GM21576 (cell line): ENCODE data around the gene PAX6.

Experiments
- ATAC-seq: cut with Tn5 transposase; IDR thresholded peaks from one replicate; pipeline ENCODE4 v1.9.1; 2021; ENCODE audit warnings: mild to moderate bottlenecking, moderate library complexity; ENCODE audit not compliant: unreplicated experiment

PAX6 gene

GRCh38 chr11:31822927-31823643 lies 12.0 kb upstream of the PAX6 start:
- no peak for ATAC-seq

- no peak for ATAC-seq
Measured at GRCh38 chr11:31822175-31822926, 11.2 kb upstream of the PAX6 start.

- no peak for ATAC-seq
Measured at GRCh38 chr11:31821766-31822165, 10.6 kb upstream of the PAX6 start.

- no peak for ATAC-seq
Measured at GRCh38 chr11:31821235-31821764, 10.2 kb upstream of the PAX6 start.

- no peak for ATAC-seq
Measured at GRCh38 chr11:31820438-31820818, 9.3 kb upstream of the PAX6 start.

- no peak for ATAC-seq
Measured at GRCh38 chr11:31819621-31820437, 8.7 kb upstream of the PAX6 start.

GRCh38 chr11:31818874-31819331 lies 7.8 kb upstream of the PAX6 start:
- ATAC-seq = no peak

GRCh38 chr11:31818425-31818755 lies 7.3 kb upstream of the PAX6 start:
- ATAC-seq = no peak

GRCh38 chr11:31817621-31818424 lies 6.7 kb upstream of the PAX6 start:
- no peak for ATAC-seq

GRCh38 chr11:31817054-31817620 lies 6.0 kb upstream of the PAX6 start:
- no peak for ATAC-seq

GRCh38 chr11:31816468-31817053 lies 5.4 kb upstream of the PAX6 start:
- no peak for ATAC-seq

- no peak for ATAC-seq
Measured at GRCh38 chr11:31815711-31816467, 4.8 kb upstream of the PAX6 start.

- ATAC-seq = no peak
Measured at GRCh38 chr11:31814176-31814868, 3.2 kb upstream of the PAX6 start.

GRCh38 chr11:31813391-31814175 lies 2.5 kb upstream of the PAX6 start:
- no peak for ATAC-seq

GRCh38 chr11:31812383-31813381 lies 1.6 kb upstream of the PAX6 start:
- no peak for ATAC-seq
